ENCODE measurements around the gene TRMT6.

The TRMT6 gene

GRCh38 chr20:5899444-5899843 lies 50.9 kb downstream of the TRMT6 start:
- DNase-seq (ENCODE audit: low spot score): no peak

- no peak for DNase-seq (ENCODE audit: low spot score)
Measured at GRCh38 chr20:5895626-5896025, 54.7 kb downstream of the TRMT6 start.

GRCh38 chr20:5893621-5894020 lies 56.7 kb downstream of the TRMT6 start:
- DNase-seq (ENCODE audit: low spot score): no peak

- no peak for DNase-seq (ENCODE audit: low spot score)
Measured at GRCh38 chr20:5893052-5893451, 57.3 kb downstream of the TRMT6 start.

- DNase-seq (ENCODE audit: low spot score): no peak
Measured at GRCh38 chr20:5890773-5891441, 59.4 kb downstream of the TRMT6 start.

- DNase-seq (ENCODE audit: low spot score): no peak
Measured at GRCh38 chr20:5888041-5888440, 62.3 kb downstream of the TRMT6 start.

GRCh38 chr20:5887386-5887785 lies 62.9 kb downstream of the TRMT6 start:
- no peak for DNase-seq (ENCODE audit: low spot score)

Measured in HuH-7 (cell line).